Mesodermal cell (in vitro differentiated cells): ENCODE data around the gene GASK1B.

Source experiments
- H3K27ac ChIP-seq: 2 replicates; pipeline ENCODE4 v1.7.0; 2013; ENCODE audit warnings: mild to moderate bottlenecking, low read depth, low read length, moderate library complexity; ENCODE audit not compliant: severe bottlenecking
- H3K36me3 ChIP-seq: 2 replicates; pipeline ENCODE4 v1.7.1; 2013; ENCODE audit warnings: mild to moderate bottlenecking, low read length, moderate library complexity; ENCODE audit not compliant: control insufficient read depth, insufficient read depth
- H3K4me1 ChIP-seq: one replicate; pipeline ENCODE4 v1.7.1; 2013; ENCODE audit warnings: mild to moderate bottlenecking, low read length; ENCODE audit not compliant: insufficient read depth, control insufficient read depth, poor library complexity, severe bottlenecking
- H3K4me3 ChIP-seq: 2 replicates; pipeline ENCODE4 v1.7.0; 2013; ENCODE audit warnings: low read length, control low read depth, mild to moderate bottlenecking; ENCODE audit not compliant: insufficient read depth, poor library complexity, severe bottlenecking; ENCODE audit errors: extremely low read depth
- H3K9me3 ChIP-seq: 2 replicates; pipeline ENCODE4 v1.7.1; 2013; ENCODE audit warnings: mild to moderate bottlenecking, low read length, moderate library complexity; ENCODE audit not compliant: control insufficient read depth
- WGBS, 2 experiments: methylation state at CpG; one replicate each; pipeline ENCODE4 v1.1.5; 2013; ENCODE audit warnings: missing lambda C conversion rate in 2 of 2; ENCODE audit not compliant: insufficient coverage in 2 of 2; 5-methylcytosine and 5-hydroxymethylcytosine counted together

GASK1B gene

DNA sequence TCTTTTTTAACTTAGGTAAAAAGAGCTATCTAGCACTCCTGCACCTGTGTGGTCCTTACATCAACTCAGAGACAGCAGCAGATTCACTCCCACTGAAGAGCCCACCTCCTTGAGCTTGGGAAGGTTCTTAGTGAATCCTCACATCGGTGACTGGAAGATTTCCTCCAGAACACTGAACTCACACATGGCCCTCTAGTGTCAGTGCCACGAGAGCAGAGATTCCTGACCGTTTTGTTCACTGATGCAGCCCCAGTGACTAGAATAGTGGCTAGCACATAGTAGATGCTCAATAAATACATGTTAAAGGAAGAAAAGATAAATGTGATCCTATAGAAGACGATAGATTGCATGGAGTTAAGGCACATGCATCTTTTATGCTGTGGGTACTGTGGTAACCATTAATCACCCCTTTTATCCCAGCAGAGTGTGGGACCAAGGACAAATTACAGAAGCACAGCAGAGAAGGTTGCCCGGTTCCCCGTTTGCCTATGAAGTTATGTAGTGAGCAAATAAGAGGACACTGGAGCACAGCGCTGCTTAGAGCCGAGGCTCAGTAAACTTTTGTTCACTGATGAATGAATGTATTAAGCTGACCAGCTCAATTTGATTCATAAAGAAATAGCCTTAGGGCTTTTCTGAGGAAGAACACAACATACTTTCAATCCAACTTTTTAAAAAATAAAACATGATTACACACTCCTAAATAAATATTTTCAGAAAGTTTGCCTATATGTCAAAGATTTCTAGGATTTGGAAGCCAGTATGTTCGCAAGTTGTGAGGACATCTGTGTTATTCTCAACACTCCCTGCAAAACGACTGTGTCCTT is 8.7 kb downstream of the GASK1B start:
- Histone ChIP-seq H3K36me3 (peaks cover 60% of the 10 kb centered on the region), H3K27ac (peak overlapping the region; percentile 13), H3K4me1 (peaks cover 50% of the 10 kb centered on the region), H3K4me3 (no peak overlapping the region), H3K9me3 (no peaks in the 10 kb centered on the region)
- WGBS, 2 experiments, result 87 to 100% methylated on average over 2 to 7 of the region's 10 CpGs

DNA sequence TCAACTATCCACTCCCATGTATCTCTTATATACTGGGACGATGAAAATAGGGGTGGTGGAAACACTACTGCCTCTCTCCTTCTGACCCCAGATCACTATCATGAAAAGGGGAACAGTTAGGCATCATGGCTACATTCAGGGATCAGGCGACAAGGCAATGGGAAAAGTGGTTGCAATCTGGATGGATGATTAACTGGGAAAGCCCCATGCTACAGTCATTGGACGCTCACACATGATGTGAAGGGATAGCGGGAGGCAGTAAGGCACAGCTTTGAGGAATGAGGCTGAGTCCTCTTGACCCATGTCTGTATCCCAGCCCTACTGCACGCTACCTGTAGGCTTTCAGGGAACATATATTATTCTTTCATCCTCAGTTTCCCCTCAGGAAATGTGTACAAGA is 10.2 kb downstream of the GASK1B start:
- 78 to 100% methylated on average over 3 of the region's 5 CpGs for WGBS, 2 experiments
- H3K4me1 ChIP-seq, result peaks cover 62% of the 10 kb centered on the region

DNA sequence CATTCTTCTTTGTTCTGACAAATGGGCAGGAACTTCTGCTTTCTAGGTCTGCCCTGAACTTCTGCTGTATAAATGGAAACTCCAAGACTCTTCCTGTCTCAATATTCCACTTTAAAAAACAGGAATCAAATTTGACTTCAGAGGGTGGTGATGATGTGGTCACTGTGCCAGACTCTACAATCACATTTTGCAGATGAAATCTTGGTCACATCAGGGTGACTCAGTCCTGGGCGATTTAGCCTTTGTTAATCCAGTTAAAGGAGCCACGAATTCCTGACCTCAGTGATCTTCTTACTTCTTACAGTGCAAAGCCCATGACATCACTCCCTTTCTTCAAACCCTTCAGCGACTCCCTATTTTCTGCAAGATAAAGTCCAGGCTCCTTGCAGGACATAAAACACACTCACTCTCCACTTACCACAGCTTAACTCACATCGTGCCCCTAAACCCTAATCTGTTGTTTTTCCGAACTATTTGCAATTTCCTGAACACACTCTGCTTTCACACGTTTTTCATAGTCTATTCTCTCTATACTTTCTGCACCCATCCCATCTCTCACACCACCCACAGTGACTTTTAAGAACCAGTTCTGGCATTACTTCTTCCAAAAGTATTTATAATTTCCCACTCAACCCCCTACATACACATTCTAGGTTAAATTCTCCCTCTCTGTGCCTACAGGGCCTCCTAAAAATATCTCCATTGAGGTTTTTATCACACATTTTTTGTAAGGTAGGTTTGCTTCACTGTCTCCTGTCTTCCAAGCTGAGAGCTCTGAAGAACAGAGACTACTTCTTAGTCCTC is 11.1 kb downstream of the GASK1B start:
- Histone ChIP-seq H3K4me1 (peaks cover 71% of the 10 kb centered on the region), H3K4me3 (no peak overlapping the region), H3K27ac (peak overlapping the region; percentile 97), H3K9me3 (no peaks in the 10 kb centered on the region), H3K36me3 (peaks cover 44% of the 10 kb centered on the region)
- WGBS, 2 experiments, result 30 to 34% methylated on average over 6 of the region's 6 CpGs

More for the DNA sequence above, 10.2 kb downstream of the GASK1B start:
- peak overlapping the region; percentile 97 for H3K27ac ChIP-seq
- no peaks in the 10 kb centered on the region for H3K9me3 ChIP-seq
- H3K36me3 ChIP-seq, result peaks cover 48% of the 10 kb centered on the region
- no peak overlapping the region for H3K4me3 ChIP-seq

DNA sequence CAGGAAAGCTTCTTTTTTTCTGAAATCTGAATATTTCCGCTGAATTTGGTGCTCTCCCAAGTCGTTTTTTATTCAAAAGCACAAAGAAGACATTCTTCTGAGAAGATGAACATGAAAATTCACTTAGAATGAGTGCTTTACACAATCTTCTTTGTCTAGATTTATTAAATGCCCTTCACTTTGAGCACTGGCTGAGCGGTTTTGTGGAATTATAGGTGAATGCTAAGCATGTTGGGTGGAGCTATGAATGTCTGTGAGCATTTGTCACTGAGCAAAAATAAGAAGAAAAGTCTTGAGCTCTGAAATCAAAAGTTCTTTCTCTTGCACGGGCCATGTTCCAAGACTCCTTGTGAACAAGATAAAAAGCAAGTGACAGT is 13.1 kb downstream of the GASK1B start:
- no peaks in the 10 kb centered on the region for H3K9me3 ChIP-seq
- peaks cover 64% of the 10 kb centered on the region for H3K4me1 ChIP-seq
- 80 to 100% methylated on average over 1 to 3 of the region's 4 CpGs for WGBS, 2 experiments
- H3K27ac ChIP-seq, result peak overlapping the region; percentile 68
- H3K4me3 ChIP-seq, result no peak overlapping the region
- H3K36me3 ChIP-seq, result peaks cover 52% of the 10 kb centered on the region

DNA sequence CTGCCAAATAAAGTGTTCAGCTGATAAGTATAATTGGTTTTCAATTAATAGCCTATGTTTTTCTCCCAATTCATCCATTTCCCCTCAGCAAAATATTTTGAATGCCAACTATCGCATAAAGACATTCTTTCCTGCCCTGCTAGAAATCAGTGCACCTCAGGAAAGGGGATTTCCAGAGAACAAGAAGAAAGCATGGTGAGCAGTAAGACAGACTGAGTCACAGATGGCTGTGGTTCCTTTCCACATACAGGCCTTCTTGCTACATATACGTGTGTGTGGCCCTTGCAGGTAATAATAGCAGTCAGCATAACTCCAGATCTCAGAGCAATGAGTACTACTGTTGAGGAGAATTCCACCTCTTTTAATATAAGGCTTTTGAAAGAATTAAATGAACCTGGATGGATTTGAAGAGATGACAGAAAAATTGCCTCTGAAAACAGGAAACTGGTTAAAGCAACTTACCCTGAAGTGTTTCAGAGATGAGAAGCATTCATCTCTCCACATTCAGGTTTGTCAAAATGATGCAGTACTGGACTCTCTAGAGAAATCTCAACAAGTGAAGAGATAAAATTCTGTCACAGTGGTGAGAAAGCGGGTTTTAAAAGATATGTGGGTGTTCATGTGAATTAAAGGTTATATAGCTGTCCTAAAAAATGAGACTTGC is 13.6 kb downstream of the GASK1B start:
- H3K36me3 ChIP-seq, result peaks cover 52% of the 10 kb centered on the region
- peaks cover 62% of the 10 kb centered on the region for H3K4me1 ChIP-seq
- no peaks in the 10 kb centered on the region for H3K9me3 ChIP-seq
- WGBS, 2 experiments, result 87 to 92% methylated on average over 1 to 2 of the region's 3 CpGs
- no peak overlapping the region for H3K4me3 ChIP-seq
- peak overlapping the region; percentile 68 for H3K27ac ChIP-seq

DNA sequence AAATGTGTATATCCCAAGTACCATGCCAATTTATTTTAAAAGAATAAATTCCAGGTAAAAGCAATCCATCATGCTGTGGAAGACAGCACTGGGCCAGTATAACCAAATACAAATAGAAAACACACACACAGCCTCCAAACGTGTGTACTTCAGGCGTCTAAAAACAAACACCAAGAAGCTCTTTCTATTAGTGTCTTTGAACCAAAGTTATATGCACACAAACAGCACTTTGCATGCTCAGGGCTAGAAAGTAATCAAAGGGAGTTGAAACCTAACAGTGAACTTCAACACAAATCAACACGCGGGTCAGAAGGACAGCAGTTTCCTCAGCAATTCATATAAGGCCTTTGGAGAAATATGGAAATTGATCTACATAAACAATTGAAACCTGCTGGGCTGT is 15.4 kb downstream of the GASK1B start:
- Histone ChIP-seq H3K27ac (peak overlapping the region; percentile 20), H3K4me1 (peaks cover 50% of the 10 kb centered on the region), H3K36me3 (peaks cover 56% of the 10 kb centered on the region), H3K9me3 (no peaks in the 10 kb centered on the region), H3K4me3 (no peak overlapping the region)
- WGBS, 2 experiments, result no CpG with 5 or more reads among the region's 4 CpGs

DNA sequence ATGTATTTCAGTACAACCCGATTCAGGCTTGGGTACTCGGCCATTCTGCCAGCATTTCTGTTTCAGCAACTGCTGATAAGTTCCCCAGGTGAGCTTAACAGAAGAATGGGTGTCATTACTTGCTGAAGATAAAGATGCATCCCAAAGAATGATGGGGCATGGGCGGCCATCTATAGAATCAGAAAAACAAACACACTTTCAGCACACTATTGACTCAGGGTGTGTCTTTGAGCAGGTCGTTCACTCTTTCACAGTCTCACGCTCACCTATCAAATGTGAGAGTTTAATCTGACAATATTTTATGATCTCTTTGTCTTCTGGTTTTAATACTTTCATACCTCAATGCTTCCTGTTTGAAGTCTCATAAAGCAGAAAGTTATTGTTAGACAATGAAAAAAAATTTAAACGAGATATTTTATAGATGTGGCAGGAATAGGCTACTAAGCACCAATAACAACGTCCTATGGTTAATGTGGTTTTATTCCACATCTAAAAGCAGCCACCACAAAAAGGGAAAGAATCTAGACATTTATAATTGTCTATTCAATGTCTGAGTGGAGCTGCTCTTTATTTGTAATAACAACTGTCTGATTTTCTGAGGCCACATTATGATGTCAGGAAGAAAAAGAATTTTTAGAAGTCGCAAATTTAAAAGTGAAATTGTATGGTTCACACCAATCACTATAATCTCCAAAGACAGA is 17.0 kb downstream of the GASK1B start:
- Histone ChIP-seq H3K9me3 (peaks cover 5% of the 10 kb centered on the region), H3K27ac (no peak overlapping the region)
- 64 to 67% methylated on average over 3 of the region's 8 CpGs for WGBS, 2 experiments

DNA sequence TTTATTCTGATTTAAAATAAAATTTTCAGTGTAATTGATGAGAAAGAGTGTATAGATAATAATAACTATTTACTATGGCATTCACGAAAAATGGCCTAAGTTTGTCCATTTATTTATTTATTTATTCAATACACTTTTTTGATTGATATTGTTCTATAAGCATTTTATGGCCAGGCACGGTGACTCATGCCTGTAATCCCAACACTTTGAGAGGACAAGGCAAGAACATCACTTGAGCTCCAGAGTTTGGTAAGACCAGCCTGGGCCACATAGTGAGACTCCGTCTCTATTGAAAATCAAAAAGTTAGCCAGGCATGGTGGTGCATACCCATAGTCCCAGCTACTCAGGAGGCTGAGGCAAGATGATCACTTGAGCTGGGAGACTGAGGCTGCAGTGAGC is 25.7 kb downstream of the GASK1B start:
- Histone ChIP-seq H3K36me3 (peaks cover 76% of the 10 kb centered on the region), H3K9me3 (peaks cover 5% of the 10 kb centered on the region), H3K4me3 (no peak overlapping the region), H3K27ac (no peak overlapping the region), H3K4me1 (no peaks in the 10 kb centered on the region)
- WGBS, 2 experiments, result 92 to 96% methylated on average over 2 of the region's 3 CpGs

More for the DNA sequence above, 17.0 kb downstream of the GASK1B start:
- Histone ChIP-seq H3K36me3 (peaks cover 72% of the 10 kb centered on the region), H3K4me3 (no peak overlapping the region), H3K4me1 (peaks cover 41% of the 10 kb centered on the region)

DNA sequence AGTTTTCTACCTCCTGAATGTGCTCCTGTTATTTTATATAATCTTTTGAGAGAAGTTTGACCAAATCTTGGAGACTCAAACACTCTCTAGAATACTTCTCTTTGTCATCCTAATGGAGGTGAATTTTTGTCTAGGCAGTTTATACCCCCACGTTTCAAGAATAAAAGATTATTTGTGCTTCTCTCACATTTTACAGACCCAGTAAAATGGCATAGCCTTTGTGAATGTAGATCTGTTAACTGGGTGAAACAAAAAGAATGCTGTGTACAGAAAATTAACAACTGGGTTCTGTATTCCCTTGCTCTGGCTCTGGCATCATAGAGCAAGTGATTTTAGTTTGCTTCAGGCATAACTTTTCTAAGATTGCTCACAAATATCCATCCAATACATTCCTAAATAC is 26.1 kb downstream of the GASK1B start:
- H3K36me3 ChIP-seq, result peaks cover 74% of the 10 kb centered on the region
- no CpG with 5 or more reads among the region's 1 CpG for WGBS, 2 experiments
- peaks cover under 1% of the 10 kb centered on the region for H3K9me3 ChIP-seq
- H3K4me3 ChIP-seq, result no peak overlapping the region
- no peaks in the 10 kb centered on the region for H3K4me1 ChIP-seq
- H3K27ac ChIP-seq, result peak overlapping the region; percentile 33

DNA sequence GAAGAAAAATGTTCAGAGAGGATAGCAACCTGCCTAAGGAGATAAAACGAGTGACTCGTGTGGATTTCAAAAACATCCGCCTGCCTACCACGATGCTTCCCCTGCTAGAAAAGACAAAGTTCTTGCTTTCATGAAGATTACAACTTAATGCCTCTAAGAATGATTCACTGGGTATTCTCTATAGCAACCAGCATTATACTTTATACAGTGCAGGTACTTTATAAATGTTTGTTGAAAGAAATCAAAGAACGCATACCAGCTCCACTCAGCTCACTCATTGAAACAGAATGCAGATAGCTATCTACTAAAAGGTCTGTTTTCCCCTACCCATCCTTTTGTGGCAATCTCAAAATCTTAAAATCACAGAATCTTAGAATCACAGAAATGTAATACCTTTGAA is 33.7 kb downstream of the GASK1B start:
- peaks cover 41% of the 10 kb centered on the region for H3K36me3 ChIP-seq
- 75% methylated on average over 2 of the region's 5 CpGs; no CpG with 5 or more reads in 1 of the 2 experiments for WGBS, 2 experiments
- H3K4me3 ChIP-seq, result no peak overlapping the region
- H3K9me3 ChIP-seq, result no peaks in the 10 kb centered on the region
- H3K4me1 ChIP-seq, result peaks cover 20% of the 10 kb centered on the region
- H3K27ac ChIP-seq, result peak overlapping the region; percentile 58
